Measurements from ENCODE around the gene KIF18B.

The KIF18B gene

DNA sequence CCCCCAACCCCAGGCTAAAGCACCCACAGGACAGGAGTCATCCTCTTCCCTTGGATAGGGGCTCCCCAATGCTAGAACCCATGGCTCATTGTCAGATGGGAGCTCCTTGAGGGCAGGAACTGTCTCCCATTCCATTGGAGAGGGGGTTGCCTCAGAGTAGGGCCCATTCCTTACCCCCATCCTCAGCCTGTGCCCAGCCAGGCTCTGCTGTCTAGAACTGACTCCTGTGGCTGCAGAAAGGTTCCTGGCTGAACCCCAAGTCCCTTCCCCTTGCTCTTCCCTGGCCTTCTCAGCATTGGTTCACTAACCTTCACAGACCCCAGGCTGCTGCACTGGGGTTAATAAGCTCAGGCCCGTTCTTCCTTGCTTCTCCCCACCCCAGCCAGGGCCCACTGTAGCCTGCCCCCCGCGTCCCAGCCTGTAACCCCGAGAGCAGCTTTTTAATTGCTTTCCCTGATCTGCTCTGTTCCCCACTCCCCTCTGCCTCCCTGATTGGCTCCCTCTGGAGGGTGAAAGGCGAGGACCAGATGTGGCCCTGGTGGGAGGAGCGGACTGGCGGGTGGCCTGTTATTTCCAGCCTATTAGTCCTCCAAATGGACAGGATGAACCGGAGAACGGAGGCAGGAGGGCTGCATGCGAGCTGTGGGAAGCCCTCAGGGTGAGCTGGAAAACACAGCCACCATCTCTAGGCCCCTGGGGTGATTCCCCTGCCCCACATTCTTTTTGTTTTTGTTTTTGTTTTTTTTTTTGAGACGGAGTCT is 26.3 kb downstream of the KIF18B start:
- in situ Hi-C loops (cut with MboI; ENCODE audit: low sequenced_read_pairs), result no loop called here

- in situ Hi-C loops (cut with MboI; ENCODE audit: low sequenced_read_pairs), result no loop called here
These were observed 27.0 kb downstream of the KIF18B start for GRCh38 chr17:44920565-44920940.

DNA sequence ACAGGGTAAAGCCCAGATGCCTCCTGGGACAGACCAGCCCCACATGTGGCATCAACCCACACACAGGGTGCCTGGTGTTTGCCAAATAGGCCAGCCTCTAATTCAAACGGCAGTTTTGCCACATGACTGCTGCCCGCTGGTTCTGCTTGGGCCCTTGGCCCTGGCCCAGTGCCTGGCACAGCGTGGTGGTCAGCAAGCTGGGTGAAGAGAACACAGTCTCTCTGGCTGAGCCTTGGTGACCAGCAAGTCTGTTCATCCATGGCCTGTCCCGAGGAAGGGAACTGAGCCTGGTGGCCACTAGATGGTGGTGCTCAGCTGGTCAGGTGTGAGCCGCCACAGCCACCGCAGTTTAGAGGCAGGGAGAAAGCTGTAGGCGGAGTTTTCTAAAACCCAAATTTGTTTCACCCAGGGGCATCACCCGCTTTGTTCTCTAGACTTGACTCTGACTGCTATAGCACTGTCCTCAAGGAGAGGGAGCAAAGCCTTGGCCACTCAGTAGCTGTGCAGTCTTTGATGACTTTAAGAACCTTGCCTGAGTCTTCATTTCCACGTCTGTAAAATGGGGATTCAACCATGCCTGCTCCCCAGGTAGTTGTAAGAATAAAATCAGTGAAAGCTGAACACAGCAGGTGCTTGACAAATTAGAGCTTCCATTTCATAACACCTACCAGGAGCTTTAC is 27.5 kb downstream of the KIF18B start:
- in situ Hi-C loops (cut with MboI; ENCODE audit: low sequenced_read_pairs), result no loop called here

- in situ Hi-C loops (cut with MboI; ENCODE audit: low sequenced_read_pairs), result no loop called here
These were observed 28.2 kb downstream of the KIF18B start for GRCh38 chr17:44919411-44919810.

- in situ Hi-C loops (cut with MboI; ENCODE audit: low sequenced_read_pairs), result no loop called here
These were observed 29.6 kb downstream of the KIF18B start for GRCh38 chr17:44918006-44918405.

GRCh38 chr17:44917456-44917855 is 30.1 kb downstream of the KIF18B start:
- in situ Hi-C loops (cut with MboI; ENCODE audit: low sequenced_read_pairs), result no loop called here

DNA sequence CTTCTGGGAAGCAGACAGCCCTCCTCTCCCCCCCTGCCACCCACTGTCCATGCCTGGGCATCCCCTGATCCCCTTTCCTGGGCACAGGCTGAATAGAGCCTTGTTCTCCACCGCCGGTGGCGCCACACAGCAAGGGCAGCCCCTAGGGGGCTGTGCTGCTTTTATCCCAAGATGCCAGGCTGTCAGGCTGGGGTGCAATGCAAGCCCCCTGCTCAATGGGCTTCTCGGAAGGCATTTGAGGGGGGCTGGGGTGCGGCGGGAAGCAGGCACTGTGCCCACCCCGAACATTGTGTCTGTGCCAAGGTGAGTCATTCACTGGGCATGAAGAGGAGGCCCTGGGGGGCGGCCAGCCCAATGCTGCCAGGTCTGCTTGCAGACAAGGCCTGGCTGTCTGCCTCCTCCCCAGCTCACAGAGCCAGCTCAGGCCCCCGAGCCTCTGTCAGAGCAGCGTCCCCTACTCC is 30.8 kb downstream of the KIF18B start:
- in situ Hi-C loops (cut with MboI; ENCODE audit: low sequenced_read_pairs), result no loop called here

- in situ Hi-C loops (cut with MboI; ENCODE audit: low sequenced_read_pairs), result no loop called here
These were observed 31.5 kb downstream of the KIF18B start for GRCh38 chr17:44915862-44916780.

- in situ Hi-C loops (cut with MboI; ENCODE audit: low sequenced_read_pairs), result no loop called here
These were observed 32.2 kb downstream of the KIF18B start, which contains the start of gene GFAP for GRCh38 chr17:44915321-44915726. Gene GFAP (minus strand): TSS chr17:44915500. CDS start chr17:44915486, 14 bp downstream.

- in situ Hi-C loops (cut with MboI; ENCODE audit: low sequenced_read_pairs), result no loop called here
These were observed 32.8 kb downstream of the KIF18B start for GRCh38 chr17:44914698-44915271.

GRCh38 chr17:44914148-44914547 is 33.4 kb downstream of the KIF18B start:
- in situ Hi-C loops (cut with MboI; ENCODE audit: low sequenced_read_pairs), result no loop called here

GRCh38 chr17:44913676-44914075 is 33.9 kb downstream of the KIF18B start:
- in situ Hi-C loops (cut with MboI; ENCODE audit: low sequenced_read_pairs), result no loop called here

GRCh38 chr17:44912763-44913544 is 34.6 kb downstream of the KIF18B start:
- in situ Hi-C loops (cut with MboI; ENCODE audit: low sequenced_read_pairs), result no loop called here

GRCh38 chr17:44911133-44912001 is 36.2 kb downstream of the KIF18B start:
- in situ Hi-C loops (cut with MboI; ENCODE audit: low sequenced_read_pairs), result no loop called here

DNA sequence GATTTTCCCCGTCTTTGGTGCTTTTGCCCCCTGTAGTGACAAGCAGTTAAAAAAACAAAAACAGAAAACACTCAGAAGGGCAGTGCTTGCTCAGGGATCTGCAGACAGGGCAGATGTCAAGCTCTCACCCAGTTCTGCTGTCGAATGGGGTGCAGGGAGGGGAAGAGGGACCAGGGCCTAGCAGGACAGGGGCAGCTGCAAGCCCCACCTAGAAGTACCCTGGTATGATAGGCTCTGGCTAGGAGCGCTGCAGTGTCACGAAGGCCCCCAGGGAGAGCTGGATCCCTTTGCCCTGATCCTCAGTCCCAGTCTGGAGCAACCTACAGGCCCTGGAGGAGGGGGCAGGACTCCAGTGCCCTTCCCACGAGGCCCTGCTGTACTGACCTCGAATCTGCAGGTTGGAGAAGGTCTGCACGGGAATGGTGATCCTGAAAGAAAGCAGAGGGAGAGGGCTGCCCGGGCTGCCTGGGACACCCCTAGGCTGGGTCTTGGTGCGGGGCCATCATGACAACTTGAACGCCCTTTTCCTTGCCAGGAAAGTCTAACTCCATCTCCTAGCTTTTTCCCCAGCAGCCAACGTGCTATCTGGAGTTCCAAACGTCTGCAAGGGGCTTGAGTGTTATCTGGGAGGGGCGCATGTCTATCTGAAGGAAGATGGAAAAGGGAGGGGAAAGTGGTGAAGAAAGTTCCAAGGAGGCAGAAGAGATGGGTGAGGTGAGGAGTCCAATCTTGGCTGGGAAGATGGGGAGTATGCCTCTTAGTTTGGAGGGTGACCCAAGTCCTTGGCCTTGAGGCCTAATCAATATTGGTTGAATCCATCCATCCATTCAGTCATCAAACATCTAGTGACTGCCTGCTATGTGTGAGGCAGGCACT is 37.1 kb downstream of the KIF18B start:
- in situ Hi-C loops (cut with MboI; ENCODE audit: low sequenced_read_pairs), result no loop called here

GRCh38 chr17:44909681-44910144 is 37.9 kb downstream of the KIF18B start:
- in situ Hi-C loops (cut with MboI; ENCODE audit: low sequenced_read_pairs), result no loop called here

DNA sequence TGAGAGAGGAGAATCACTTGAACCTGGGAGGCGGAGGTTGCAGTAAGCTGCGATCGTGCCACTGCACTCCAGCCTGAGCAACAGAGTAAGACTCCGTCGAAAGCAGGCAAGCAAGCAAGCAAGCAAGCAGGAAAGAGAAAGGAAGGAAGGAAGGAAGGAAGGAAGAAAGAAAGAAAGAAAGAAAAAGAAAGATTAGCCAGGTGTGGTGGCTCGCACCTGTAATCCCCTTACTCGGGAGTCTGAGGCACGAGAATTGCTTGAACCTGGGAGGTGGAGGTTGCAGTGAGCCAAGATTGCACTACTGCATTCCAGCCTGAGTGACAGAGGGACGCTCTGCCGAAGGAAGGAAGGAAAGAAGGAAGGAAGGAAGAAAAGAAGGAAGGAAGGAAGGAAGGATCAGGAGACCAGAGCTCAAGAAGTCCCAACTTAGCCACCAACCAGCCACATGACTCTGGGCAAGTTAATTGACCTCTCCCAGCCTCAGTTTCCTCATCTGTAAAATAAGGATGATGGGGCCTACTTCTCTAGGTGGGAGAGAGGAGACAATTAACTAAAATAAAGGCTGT is 38.7 kb downstream of the KIF18B start:
- in situ Hi-C loops (cut with MboI; ENCODE audit: low sequenced_read_pairs), result no loop called here

Data from hTERT RPE-1 (cell line).